HG03196 (cell line): ENCODE measurements around the gene ATP13A3.

Experiments used
- ATAC-seq: cut with Tn5 transposase; IDR thresholded peaks from one replicate; pipeline ENCODE4 v1.9.1; 2021; ENCODE audit not compliant: unreplicated experiment

Gene ATP13A3

GRCh38 chr3:194476784-194477183 is 10.0 kb downstream of the ATP13A3 start:
- ATAC-seq, result no peak

GRCh38 chr3:194475978-194476377 is 10.8 kb downstream of the ATP13A3 start:
- ATAC-seq, result no peak

- no peak for ATAC-seq
These were observed 11.5 kb downstream of the ATP13A3 start for GRCh38 chr3:194475138-194475932.

- ATAC-seq, result no peak
These were observed 12.1 kb downstream of the ATP13A3 start for GRCh38 chr3:194474675-194475074.

- ATAC-seq, result no peak
These were observed 14.4 kb downstream of the ATP13A3 start for GRCh38 chr3:194472290-194472920.

GRCh38 chr3:194471863-194472262 is 14.9 kb downstream of the ATP13A3 start:
- no peak for ATAC-seq

- ATAC-seq, result no peak
These were observed 16.2 kb downstream of the ATP13A3 start for GRCh38 chr3:194470615-194471014.

- ATAC-seq, result no peak
These were observed 16.8 kb downstream of the ATP13A3 start for GRCh38 chr3:194469977-194470376.

- no peak for ATAC-seq
These were observed 18.7 kb downstream of the ATP13A3 start for GRCh38 chr3:194468086-194468485.

GRCh38 chr3:194466761-194467356 is 19.9 kb downstream of the ATP13A3 start:
- no peak for ATAC-seq

- ATAC-seq, result peak; percentile 56
These were observed 20.8 kb downstream of the ATP13A3 start for GRCh38 chr3:194465920-194466570.

GRCh38 chr3:194465246-194465645 is 21.6 kb downstream of the ATP13A3 start:
- ATAC-seq, result no peak

- ATAC-seq, result no peak
These were observed 22.1 kb downstream of the ATP13A3 start for GRCh38 chr3:194464692-194465091.

- ATAC-seq, result no peak
These were observed 23.9 kb downstream of the ATP13A3 start for GRCh38 chr3:194462936-194463335.

- ATAC-seq, result no peak
These were observed 26.2 kb downstream of the ATP13A3 start for GRCh38 chr3:194460566-194460965.

- ATAC-seq, result no peak
These were observed 28.7 kb downstream of the ATP13A3 start for GRCh38 chr3:194458131-194458530.

- ATAC-seq, result no peak
These were observed 31.3 kb downstream of the ATP13A3 start for GRCh38 chr3:194455481-194455880.

GRCh38 chr3:194450341-194450740 is 36.5 kb downstream of the ATP13A3 start:
- ATAC-seq, result no peak

- ATAC-seq, result no peak
These were observed 36.9 kb downstream of the ATP13A3 start for GRCh38 chr3:194449913-194450312.

- no peak for ATAC-seq
These were observed 39.1 kb downstream of the ATP13A3 start for GRCh38 chr3:194447657-194448056.

- ATAC-seq, result no peak
These were observed 39.6 kb downstream of the ATP13A3 start for GRCh38 chr3:194447161-194447560.

GRCh38 chr3:194446754-194447153 is 40.0 kb downstream of the ATP13A3 start:
- ATAC-seq, result no peak
